ENCODE data around the gene MED4. TPM values are rescaled to one million over a fixed set of nuclear protein-coding genes. Genes with fewer than 3 reads are reported as not detected.

MED4 gene
- total RNA-seq, result 10 to 100 TPM; 60.4 to 60.9 TPM

GRCh38 chr13:48094781-48095502 lies at the start of gene MED4:
Gene MED4, minus strand, starts transcription at chr13:48095104. Its CDS starts 26 bp downstream, at chr13:48095078.

GRCh38 chr13:48037346-48038173 lies 57.3 kb downstream of the MED4 start, which contains the start of gene NUDT15:
Gene NUDT15, plus strand, starts transcription at chr13:48037726. Its CDS starts 21 bp downstream, at chr13:48037747.

Other genes with a start within 250 kb of the MED4 start
- gene SUCLA2, start 93.8 kb downstream of the MED4 start, total RNA-seq, result 10 to 100 TPM; 33.0 to 35.0 TPM
- 10 to 100 TPM; 10.1 to 10.8 TPM for gene NUDT15, start 57.4 kb downstream of the MED4 start, total RNA-seq
- gene ITM2B, start 138.1 kb upstream of the MED4 start, total RNA-seq, result 100 to 1,000 TPM; 296 to 297 TPM
- 10 to 100 TPM; 41.8 to 42.2 TPM for gene RB1, start 208.6 kb upstream of the MED4 start, total RNA-seq

Data from activated naive CD4-positive, alpha-beta T cell treated with anti-CD3 and anti-CD28 coated beads, Interleukin-2, amount 10 ng/mL, durations not matched to agents 5 hours and 36 hours (primary cell).